Sigmoid colon (tissue), 4 donors: Measurements from ENCODE around the gene VPS51.

Source experiments
- EP300 ChIP-seq, 4 donors: sonication (generic); formaldehyde crosslinking; IDR thresholded peaks; one replicate each; pipeline ENCODE4 v1.6.1; 2017; ENCODE audit warnings: antibody characterized with exemption in 4 of 4
- TF ChIP-seq, protein P1 (sequence below), 4 experiments: fragments of 450-650 bp in 3 of 4; fragments of 200-600 bp in 1 of 4; IDR thresholded peaks; one replicate each; pipeline ENCODE4 v1.5.1; 2016 to 2019; ENCODE audit warnings: antibody characterized with exemption in 4 of 4, mild to moderate bottlenecking in 3 of 4, moderate library complexity in 2 of 4

DNA sequence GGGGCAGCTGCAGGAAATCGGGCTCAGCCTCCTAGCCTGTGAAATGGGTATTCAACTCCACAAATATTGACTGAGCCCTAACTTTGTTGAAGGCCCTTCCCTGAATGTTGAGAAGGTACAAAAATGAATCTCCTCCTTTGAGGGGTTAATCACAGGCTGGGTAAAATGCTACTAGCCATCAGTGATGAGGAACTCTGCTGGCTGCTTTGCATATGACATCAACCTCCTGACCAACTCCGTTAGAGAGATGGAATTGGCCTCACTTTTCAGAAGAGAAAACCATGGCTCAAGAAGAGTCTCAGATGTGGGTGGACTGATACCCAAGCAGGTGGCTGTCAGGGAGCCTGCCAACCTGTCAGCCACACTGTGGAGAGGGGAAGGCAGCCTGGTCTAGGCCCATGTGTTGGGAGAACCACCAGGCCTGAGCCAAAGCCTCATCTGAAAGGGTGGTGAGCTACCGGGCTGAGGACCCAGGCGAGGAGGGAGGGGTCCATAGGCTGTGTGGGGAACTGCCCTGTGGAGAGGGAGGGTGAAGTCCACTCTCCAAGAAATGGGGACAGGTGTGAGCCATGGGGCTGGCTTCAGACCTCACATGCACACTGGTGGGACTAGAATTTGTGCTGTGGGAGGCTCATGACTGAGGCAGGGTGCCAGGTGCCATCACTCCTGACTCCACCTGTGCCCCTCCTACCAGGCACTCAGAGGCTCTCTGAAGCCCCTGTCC lies 23.9 kb upstream of the VPS51 start:
- TF ChIP-seq, protein P1, sequence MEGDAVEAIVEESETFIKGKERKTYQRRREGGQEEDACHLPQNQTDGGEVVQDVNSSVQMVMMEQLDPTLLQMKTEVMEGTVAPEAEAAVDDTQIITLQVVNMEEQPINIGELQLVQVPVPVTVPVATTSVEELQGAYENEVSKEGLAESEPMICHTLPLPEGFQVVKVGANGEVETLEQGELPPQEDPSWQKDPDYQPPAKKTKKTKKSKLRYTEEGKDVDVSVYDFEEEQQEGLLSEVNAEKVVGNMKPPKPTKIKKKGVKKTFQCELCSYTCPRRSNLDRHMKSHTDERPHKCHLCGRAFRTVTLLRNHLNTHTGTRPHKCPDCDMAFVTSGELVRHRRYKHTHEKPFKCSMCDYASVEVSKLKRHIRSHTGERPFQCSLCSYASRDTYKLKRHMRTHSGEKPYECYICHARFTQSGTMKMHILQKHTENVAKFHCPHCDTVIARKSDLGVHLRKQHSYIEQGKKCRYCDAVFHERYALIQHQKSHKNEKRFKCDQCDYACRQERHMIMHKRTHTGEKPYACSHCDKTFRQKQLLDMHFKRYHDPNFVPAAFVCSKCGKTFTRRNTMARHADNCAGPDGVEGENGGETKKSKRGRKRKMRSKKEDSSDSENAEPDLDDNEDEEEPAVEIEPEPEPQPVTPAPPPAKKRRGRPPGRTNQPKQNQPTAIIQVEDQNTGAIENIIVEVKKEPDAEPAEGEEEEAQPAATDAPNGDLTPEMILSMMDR (IDR thresholded peaks at IDR 0.05) = no peak
- no peak for TF ChIP-seq EP300 (IDR thresholded peaks at IDR 0.05)
